Thymus (tissue), 11 donors: ENCODE measurements around the gene TRIM17. TPM values are rescaled to one million over a fixed set of nuclear protein-coding genes. Genes with fewer than 3 reads are reported as not detected.
A peak's percentile ranks its signal among the peaks of the same experiment; 100 is the strongest.

ENCODE experiments used
- DNase-seq, 9 donors: peaks; one replicate each; pipeline ENCODE4 v3.0.0-alpha.2; 2013; ENCODE audit warnings: low spot score in 9 of 9, low read depth in 6 of 9, missing footprints in 1 of 9
- H3K27ac ChIP-seq, 2 donors: one replicate each; pipeline ENCODE4 v1.5.1; 2013; ENCODE audit warnings: control low read depth in 1 of 2, low read depth in 1 of 2, low read length in 1 of 2, mild to moderate bottlenecking in 1 of 2, moderate library complexity in 1 of 2
- H3K27me3 ChIP-seq, 2 donors: one replicate each; pipeline ENCODE4 v1.5.1; 2013; ENCODE audit warnings: low read length in 1 of 2; ENCODE audit not compliant: control insufficient read depth in 2 of 2, insufficient read depth in 1 of 2
- H3K36me3 ChIP-seq, 2 donors: one replicate each; pipeline ENCODE4 v1.5.1; 2013; ENCODE audit warnings: low read length in 1 of 2, mild to moderate bottlenecking in 1 of 2, moderate library complexity in 1 of 2; ENCODE audit not compliant: control insufficient read depth in 2 of 2, insufficient read depth in 2 of 2
- H3K4me1 ChIP-seq, 2 donors: one replicate each; pipeline ENCODE4 v1.5.1; 2013; ENCODE audit warnings: low read length in 2 of 2; ENCODE audit not compliant: control insufficient read depth in 2 of 2, insufficient read depth in 2 of 2
- H3K4me3 ChIP-seq, 2 donors: one replicate each; pipeline ENCODE4 v1.5.1; 2013; ENCODE audit warnings: low read length in 2 of 2, control low read depth in 1 of 2, mild to moderate bottlenecking in 1 of 2
- H3K9me3 ChIP-seq, 2 donors: one replicate each; pipeline ENCODE4 v1.5.1; 2013; ENCODE audit warnings: low read length in 1 of 2, mild to moderate bottlenecking in 1 of 2; ENCODE audit not compliant: control insufficient read depth in 2 of 2, insufficient read depth in 1 of 2
- WGBS: extraction: QIAGEN DNeasy Blood & Tissue Kit; methylation state at CpG from one replicate; pipeline ENCODE4 v1.1.7; 2013; 5-methylcytosine and 5-hydroxymethylcytosine counted together
- polyA plus RNA-seq: library from polyadenylated mRNA; stranded (reverse); fragments of 200-250 nt; gene quantifications from one replicate; pipeline ENCODE4 v1.2.3, GENCODE V29; 2013
- total RNA-seq: library from RNA; stranded (reverse); fragments of 120-200 nt; gene quantifications from one replicate; pipeline ENCODE4 v1.2.4, GENCODE V29; 2013
- donor health status: healthy.

The TRIM17 gene
- total and polyA plus RNA-seq, 2 donors = 0.09 to 0.50 TPM

GRCh38 chr1:228460821-228461220, 44.2 kb upstream of the TRIM17 start:
- Histone ChIP-seq H3K9me3 (peaks cover 2 to 15% of the 10 kb centered on the region in 2 donors), H3K4me1 (peaks cover 16 to 45% of the 10 kb centered on the region in 2 donors), H3K27ac (no peak overlapping the region), H3K36me3 (no peaks in the 10 kb centered on the region), H3K27me3 (peaks cover 26 to 91% of the 10 kb centered on the region in 2 donors), H3K4me3 (no peak overlapping the region)
- 95% methylated on average over 2 of the region's 2 CpGs for WGBS
- no peak for DNase-seq

- DNase-seq = peak in 3 of 9 donors; percentile 25 to 61 (median 30)
- 10% methylated on average over 41 of the region's 41 CpGs for WGBS
- H3K9me3 ChIP-seq = peaks cover 1 to 12% of the 10 kb centered on the region in 2 donors
- no peaks in the 10 kb centered on the region for H3K36me3 ChIP-seq
- peak overlapping the region in 1 of 2 donors; percentile 78 for H3K27ac ChIP-seq
- H3K4me1 ChIP-seq = peaks cover 10 to 30% of the 10 kb centered on the region in 2 donors
- peaks cover 23 to 86% of the 10 kb centered on the region in 2 donors for H3K27me3 ChIP-seq
- peak overlapping the region; percentile 38 to 53 for H3K4me3 ChIP-seq
Measured at GRCh38 chr1:228459091-228459993, 42.7 kb upstream of the TRIM17 start.

GRCh38 chr1:228457396-228458176, 40.9 kb upstream of the TRIM17 start:
- H3K36me3 ChIP-seq = no peaks in the 10 kb centered on the region
- H3K4me3 ChIP-seq = peak overlapping the region; percentile 38 to 53
- WGBS = 1% methylated on average over 74 of the region's 74 CpGs
- H3K9me3 ChIP-seq = peaks cover 1 to 7% of the 10 kb centered on the region in 2 donors
- H3K27me3 ChIP-seq = peaks cover 19 to 77% of the 10 kb centered on the region in 2 donors
- H3K4me1 ChIP-seq = peaks cover 6 to 22% of the 10 kb centered on the region in 2 donors
- DNase-seq = peak; percentile 44 to 95 (median 74)
- peak overlapping the region; percentile 78 to 86 for H3K27ac ChIP-seq

- Histone ChIP-seq H3K4me1 (peaks cover 6 to 22% of the 10 kb centered on the region in 2 donors), H3K36me3 (no peaks in the 10 kb centered on the region), H3K9me3 (peaks cover 1 to 7% of the 10 kb centered on the region in 2 donors), H3K27ac (peak overlapping the region in 1 of 2 donors; percentile 15), H3K4me3 (peak overlapping the region; percentile 38 to 53), H3K27me3 (peaks cover 19 to 77% of the 10 kb centered on the region in 2 donors)
- DNase-seq = no peak
- WGBS = 6% methylated on average over 13 of the region's 13 CpGs
Measured at GRCh38 chr1:228457017-228457395, 40.3 kb upstream of the TRIM17 start.

- Histone ChIP-seq H3K27ac (no peak overlapping the region), H3K9me3 (peaks cover 1 to 7% of the 10 kb centered on the region in 2 donors), H3K4me3 (peak overlapping the region; percentile 38 to 53), H3K36me3 (no peaks in the 10 kb centered on the region), H3K4me1 (peaks cover 6 to 22% of the 10 kb centered on the region in 2 donors), H3K27me3 (peaks cover 15 to 74% of the 10 kb centered on the region in 2 donors)
- DNase-seq = no peak
- 71% methylated on average over 6 of the region's 6 CpGs for WGBS
Measured at GRCh38 chr1:228456252-228457016, 39.8 kb upstream of the TRIM17 start.

- no peak overlapping the region for H3K4me3 ChIP-seq
- H3K9me3 ChIP-seq = peaks cover 1 to 7% of the 10 kb centered on the region in 2 donors
- peaks cover 6 to 22% of the 10 kb centered on the region in 2 donors for H3K4me1 ChIP-seq
- no peaks in the 10 kb centered on the region for H3K36me3 ChIP-seq
- 52% methylated on average over 1 of the region's 1 CpG for WGBS
- no peak overlapping the region for H3K27ac ChIP-seq
- DNase-seq = no peak
- H3K27me3 ChIP-seq = peaks cover 14 to 67% of the 10 kb centered on the region in 2 donors
Measured at GRCh38 chr1:228455715-228456114, 39.1 kb upstream of the TRIM17 start.

GRCh38 chr1:228454238-228454637, 37.6 kb upstream of the TRIM17 start:
- Histone ChIP-seq H3K4me1 (peaks cover 2 to 17% of the 10 kb centered on the region in 2 donors), H3K27me3 (peaks cover 7 to 57% of the 10 kb centered on the region in 2 donors), H3K36me3 (no peaks in the 10 kb centered on the region), H3K9me3 (peaks cover 1 to 7% of the 10 kb centered on the region in 2 donors), H3K27ac (no peak overlapping the region), H3K4me3 (no peak overlapping the region)
- no peak for DNase-seq
- WGBS = 98% methylated on average over 1 of the region's 1 CpG

- Histone ChIP-seq H3K27me3 (peaks cover 7 to 54% of the 10 kb centered on the region in 2 donors), H3K36me3 (no peaks in the 10 kb centered on the region), H3K27ac (no peak overlapping the region), H3K9me3 (peaks cover 1 to 7% of the 10 kb centered on the region in 2 donors), H3K4me1 (peaks cover 2 to 16% of the 10 kb centered on the region in 2 donors), H3K4me3 (no peak overlapping the region)
- 99% methylated on average over 3 of the region's 3 CpGs for WGBS
- DNase-seq = no peak
Measured at GRCh38 chr1:228453614-228454013, 37.0 kb upstream of the TRIM17 start.
